HepG2 (cell line): Measurements from ENCODE around the gene AHSG. TPM values are rescaled to one million over a fixed set of nuclear protein-coding genes. Genes with fewer than 3 reads are reported as not detected.

Source experiments
- AGO1 ChIP-seq: fragments of 200-400 bp; formaldehyde crosslinking; IDR thresholded peaks from 2 replicates; pipeline ENCODE4 v1.6.1; 2017; ENCODE audit warnings: mild to moderate bottlenecking, low read depth, low read length, moderate library complexity; ENCODE audit not compliant: poor library complexity, severe bottlenecking
- CBFB ChIP-seq: sonication (generic); formaldehyde crosslinking; IDR thresholded peaks from 2 replicates; pipeline ENCODE4 v1.4.0; 2020; ENCODE audit warnings: missing genetic modification reagents
- DNMT1 ChIP-seq: sonication (generic); formaldehyde crosslinking; IDR thresholded peaks from 2 replicates; pipeline ENCODE4 v1.5.1; 2020; ENCODE audit warnings: mild to moderate bottlenecking, missing genetic modification reagents
- E2F5 ChIP-seq: sonication (generic); formaldehyde crosslinking; conservative IDR thresholded peaks from 2 replicates; pipeline ENCODE4 v1.4.0; 2020; ENCODE audit warnings: missing genetic modification reagents
- FLYWCH1 ChIP-seq: sonication (generic); formaldehyde crosslinking; IDR thresholded peaks from 2 replicates; pipeline ENCODE4 v1.8.1; 2023; ENCODE audit warnings: mild to moderate bottlenecking, missing genetic modification reagents
- GLMP ChIP-seq: sonication (generic); formaldehyde crosslinking; IDR thresholded peaks from 2 replicates; pipeline ENCODE4 v1.9.0; 2021; ENCODE audit warnings: missing genetic modification reagents, mild to moderate bottlenecking, borderline replicate concordance
- KDM5A ChIP-seq: fragments of 200-600 bp; sonication (generic); IDR thresholded peaks from 2 replicates; pipeline ENCODE4 v1.7.0; 2018; ENCODE audit warnings: antibody characterized with exemption, mild to moderate bottlenecking, low read length, borderline replicate concordance
- MZF1 ChIP-seq: sonication (generic); formaldehyde crosslinking; IDR thresholded peaks from 2 replicates; pipeline ENCODE4 v1.8.1; 2023; ENCODE audit warnings: mild to moderate bottlenecking, missing genetic modification reagents, borderline replicate concordance
- NAIF1 ChIP-seq: sonication (generic); formaldehyde crosslinking; IDR thresholded peaks from 2 replicates; pipeline ENCODE4 v1.5.0; 2020; ENCODE audit warnings: mild to moderate bottlenecking, missing genetic modification reagents, borderline replicate concordance
- NCOA5 ChIP-seq: sonication (generic); formaldehyde crosslinking; IDR thresholded peaks from 2 replicates; pipeline ENCODE4 v1.4.0; 2020; ENCODE audit warnings: missing genetic modification reagents
- REL ChIP-seq: sonication (generic); formaldehyde crosslinking; conservative IDR thresholded peaks from 2 replicates; pipeline ENCODE4 v1.8.0; 2022; ENCODE audit warnings: mild to moderate bottlenecking, missing genetic modification reagents, moderate library complexity
- SMARCC2 ChIP-seq: fragments of 450-650 bp; IDR thresholded peaks from 2 replicates; pipeline ENCODE4 v1.6.1; 2017; ENCODE audit warnings: antibody characterized with exemption, mild to moderate bottlenecking
- SNRNP70 ChIP-seq: fragments of 200-400 bp; formaldehyde crosslinking; IDR thresholded peaks from 2 replicates; pipeline ENCODE4 v1.6.1; 2017; ENCODE audit warnings: mild to moderate bottlenecking, low read depth, low read length, moderate library complexity
- SP2 ChIP-seq: sonication (generic); formaldehyde crosslinking; IDR thresholded peaks from 2 replicates; pipeline ENCODE4 v1.5.1; 2020; ENCODE audit warnings: mild to moderate bottlenecking, missing genetic modification reagents
- STAG1 ChIP-seq: sonication (generic); formaldehyde crosslinking; IDR thresholded peaks from 2 replicates; pipeline ENCODE4 v1.4.0; 2020; ENCODE audit warnings: missing genetic modification reagents
- TARDBP ChIP-seq: sonication (generic); formaldehyde crosslinking; IDR thresholded peaks from 2 replicates; pipeline ENCODE4 v1.8.0; 2022; ENCODE audit warnings: mild to moderate bottlenecking, missing genetic modification reagents
- TFE3 ChIP-seq: IDR thresholded peaks from 2 replicates; pipeline ENCODE4 v1.6.1; 2016
- THAP7 ChIP-seq: sonication (generic); formaldehyde crosslinking; IDR thresholded peaks from 2 replicates; pipeline ENCODE4 v1.8.1; 2023; ENCODE audit warnings: mild to moderate bottlenecking, missing genetic modification reagents
- TOE1 ChIP-seq: sonication (generic); formaldehyde crosslinking; IDR thresholded peaks from 2 replicates; pipeline ENCODE4 v1.4.0; 2020; ENCODE audit warnings: mild to moderate bottlenecking, missing genetic modification reagents
- WIZ ChIP-seq: sonication (generic); formaldehyde crosslinking; IDR thresholded peaks from 2 replicates; pipeline ENCODE4 v1.5.1; 2020; ENCODE audit warnings: mild to moderate bottlenecking, missing genetic modification reagents
- ZBTB20 ChIP-seq: sonication (generic); formaldehyde crosslinking; IDR thresholded peaks from 2 replicates; pipeline ENCODE4 v1.8.1; 2023; ENCODE audit warnings: missing genetic modification reagents, low read depth, mild to moderate bottlenecking, borderline replicate concordance
- ZNF563 ChIP-seq: sonication (generic); formaldehyde crosslinking; IDR thresholded peaks from 2 replicates; pipeline ENCODE4 v1.8.0; 2022; ENCODE audit warnings: mild to moderate bottlenecking, moderate library complexity, missing genetic modification reagents
- ZNF800 ChIP-seq: sonication (generic); formaldehyde crosslinking; IDR thresholded peaks from 2 replicates; pipeline ENCODE4 v1.4.0; 2020; ENCODE audit warnings: missing genetic modification reagents
- ZNF878 ChIP-seq: sonication (generic); formaldehyde crosslinking; IDR thresholded peaks from 2 replicates; pipeline ENCODE4 v1.8.1; 2023; ENCODE audit warnings: mild to moderate bottlenecking, missing genetic modification reagents, moderate library complexity
- polyA plus RNA-seq, 8 experiments: library from polyadenylated mRNA; depleted of rRNA in 3 of 8; stranded (reverse) in 7 of 8; unstranded in 1 of 8; fragments of >200 nt; fragmentation: Illumina TruSeq in 4 of 8; extraction: Trizol in 4 of 8; gene quantifications; 2 replicates each; pipeline versions ENCODE4 v1.2.1 to v1.2.3, GENCODE V29; 2011 to 2016; ENCODE audit warnings: low read depth in 4 of 8, missing spikeins in 1 of 8, mixed read lengths in 1 of 8; ENCODE audit not compliant: insufficient read depth in 1 of 8
- total RNA-seq, 5 experiments: library from RNA; depleted of rRNA; stranded (reverse); fragments of >200 nt; fragmentation: Illumina TruSeq; extraction: Trizol; gene quantifications; 2 replicates each; pipeline ENCODE4 v1.2.3, GENCODE V29; 2016; ENCODE audit warnings: low read depth in 1 of 5

The AHSG gene
- total and polyA plus RNA-seq, 2 of the 13 experiments (the other 11 are each of a cell fraction or from before 2014, with no cell fraction given), result 2,043 to 19,152 TPM

GRCh38 chr3:186599142-186599784 is 13.6 kb upstream of the AHSG start (continued):
- TF ChIP-seq AGO1, result no peak
- no peak for TF ChIP-seq CBFB (CRISPR knock-in tag)
- TF ChIP-seq SP2, result no peak
- no peak for TF ChIP-seq SNRNP70
- no peak for TF ChIP-seq MZF1
- TF ChIP-seq TFE3 (CRISPR knock-in tag), result peak; percentile 76; the same call in 1 of the 2 replicates
- TF ChIP-seq REL (CRISPR knock-in tag), result 0 out of 2 replicates have a peak, but pooled peaks have one; percentile 69
- TF ChIP-seq KDM5A, result 0 out of 2 replicates have a peak, but pooled peaks have one; percentile 30
- TF ChIP-seq TARDBP (CRISPR knock-in tag), result peak; percentile 47; the same call in 1 of the 2 replicates
- no peak for TF ChIP-seq FLYWCH1 (CRISPR knock-in tag)
- TF ChIP-seq NCOA5 (CRISPR knock-in tag), result no peak
- peak; percentile 76; the same call in 1 of the 2 replicates for TF ChIP-seq TOE1 (CRISPR knock-in tag)
- no peak for TF ChIP-seq SMARCC2
- TF ChIP-seq GLMP (CRISPR knock-in tag), result no peak
- TF ChIP-seq E2F5, result no peak
- TF ChIP-seq THAP7, result peak; percentile 75; the same call in 1 of the 2 replicates
- TF ChIP-seq STAG1 (CRISPR knock-in tag), result no peak; the same call in 1 of the 2 replicates
- 0 out of 2 replicates have a peak, but pooled peaks have one; percentile 34 for TF ChIP-seq ZNF800 (CRISPR knock-in tag)
- no peak for TF ChIP-seq ZNF563 (CRISPR knock-in tag)
- no peak for TF ChIP-seq DNMT1 (CRISPR knock-in tag)
- TF ChIP-seq NAIF1 (CRISPR knock-in tag), result 0 out of 2 replicates have a peak, but pooled peaks have one; percentile 77
- TF ChIP-seq WIZ (CRISPR knock-in tag), result 0 out of 2 replicates have a peak, but pooled peaks have one; percentile 48
- no peak; the same call in none of the 2 replicates for TF ChIP-seq ZNF878 (CRISPR knock-in tag)
- no peak for TF ChIP-seq ZBTB20 (CRISPR knock-in tag)
